HG03575 (cell line): Measurements from ENCODE around the gene EXOC1.

Source experiments
- ATAC-seq: cut with Tn5 transposase; IDR thresholded peaks from one replicate; pipeline ENCODE4 v1.9.1; 2021; ENCODE audit not compliant: unreplicated experiment, insufficient number of reproducible peaks, low FRiP score; ENCODE audit errors: extremely low read depth

Gene EXOC1

DNA sequence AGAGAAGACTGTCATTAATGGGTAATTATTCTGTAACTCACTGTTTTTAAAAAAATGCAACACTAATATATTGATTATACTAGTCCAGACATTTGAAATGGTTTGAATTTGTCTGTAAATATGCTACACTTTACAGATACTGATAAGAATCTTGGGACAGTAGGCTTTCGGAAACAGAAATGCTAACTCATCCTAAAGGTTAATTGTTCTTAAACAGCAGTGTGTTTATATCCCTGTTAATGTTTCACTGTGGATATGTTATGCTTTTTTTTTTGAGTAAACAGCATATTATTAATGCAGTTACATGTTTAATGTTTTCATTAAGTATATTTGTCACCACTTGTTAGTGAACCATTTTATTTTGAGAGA, 31.4 kb downstream of the EXOC1 start:
- ATAC-seq = no peak

- ATAC-seq = no peak
Observed at GRCh38 chr4:55887594-55887993, 34.1 kb downstream of the EXOC1 start.

- ATAC-seq = no peak
Observed at GRCh38 chr4:55892156-55892555, 38.7 kb downstream of the EXOC1 start.

DNA sequence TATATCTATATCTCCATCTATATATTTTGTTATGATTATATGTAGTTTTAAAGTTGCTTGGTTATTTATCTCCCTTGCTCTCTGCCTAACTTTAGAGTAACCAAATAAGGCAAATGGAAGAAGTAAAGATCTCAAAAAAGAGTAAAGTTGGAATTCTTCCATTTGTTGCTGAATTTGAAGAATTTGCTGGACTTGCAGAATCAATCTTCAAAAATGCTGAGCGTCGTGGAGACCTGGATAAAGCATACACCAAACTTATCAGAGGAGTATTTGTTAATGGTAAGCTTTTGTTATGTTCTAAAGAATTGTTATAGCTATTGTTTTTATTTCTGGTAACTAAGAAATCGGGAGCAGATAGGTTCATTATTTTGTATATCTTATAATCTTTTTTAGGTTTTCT, 43.2 kb downstream of the EXOC1 start:
- ATAC-seq = no peak

GRCh38 chr4:55902677-55903076, 49.2 kb downstream of the EXOC1 start:
- no peak for ATAC-seq

GRCh38 chr4:55903577-55903976, 50.1 kb downstream of the EXOC1 start:
- ATAC-seq = no peak

DNA sequence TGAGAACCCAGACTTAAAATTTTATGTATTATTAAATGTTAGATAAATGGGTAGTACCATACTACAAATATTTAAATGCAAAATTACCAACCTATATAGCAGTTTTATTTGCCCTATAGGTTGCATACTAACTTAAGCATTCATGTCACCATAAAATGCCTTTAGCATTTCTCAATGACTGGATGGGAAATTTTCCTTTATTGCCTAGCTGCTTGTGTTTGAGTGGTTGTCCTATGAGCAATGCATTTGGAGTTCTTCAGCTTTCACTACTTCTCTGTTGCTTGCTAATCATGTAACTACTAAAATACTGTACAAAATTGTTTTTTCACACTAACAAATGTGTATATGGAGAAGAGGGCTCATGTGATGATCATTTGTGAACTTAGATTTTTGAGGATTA, 51.1 kb downstream of the EXOC1 start:
- ATAC-seq = no peak

DNA sequence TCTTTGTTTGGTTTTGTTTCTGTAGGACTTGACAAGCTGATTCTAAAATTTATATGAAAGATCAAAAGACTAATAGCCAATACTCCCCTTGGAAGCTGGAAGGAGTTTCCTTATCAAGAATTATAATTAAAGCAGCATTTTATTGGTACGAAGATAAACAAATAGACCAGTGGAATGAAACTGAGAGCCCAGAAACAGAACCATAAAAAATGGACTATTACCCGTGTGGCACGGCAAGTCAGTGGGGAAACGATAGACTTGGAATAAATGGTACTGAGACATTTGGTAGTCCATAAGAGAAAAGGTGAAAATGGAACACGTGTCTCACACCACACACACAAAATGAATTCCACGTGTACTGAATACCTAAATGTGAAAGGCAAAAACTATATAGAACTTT, 52.9 kb downstream of the EXOC1 start:
- ATAC-seq = no peak

DNA sequence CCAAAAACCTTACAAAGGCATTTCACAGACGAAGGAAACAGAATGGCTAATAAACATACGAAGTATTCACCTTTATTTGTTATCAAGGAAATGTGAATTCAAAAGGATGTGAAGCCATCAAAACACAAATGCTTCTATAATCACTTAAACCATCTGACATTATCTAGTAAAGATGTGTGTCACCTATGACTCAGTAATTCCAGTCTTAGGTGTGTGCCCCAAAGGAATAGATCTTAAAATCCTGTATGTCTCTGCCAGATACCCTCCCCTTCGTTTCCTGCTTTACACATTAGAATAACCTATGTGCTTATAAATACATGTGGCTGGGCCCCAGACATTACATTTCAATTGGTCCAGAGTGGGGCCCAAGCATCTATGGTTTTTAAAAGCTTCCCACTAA, 53.5 kb downstream of the EXOC1 start:
- no peak for ATAC-seq

GRCh38 chr4:55907469-55907868, 54.0 kb downstream of the EXOC1 start:
- no peak for ATAC-seq

DNA sequence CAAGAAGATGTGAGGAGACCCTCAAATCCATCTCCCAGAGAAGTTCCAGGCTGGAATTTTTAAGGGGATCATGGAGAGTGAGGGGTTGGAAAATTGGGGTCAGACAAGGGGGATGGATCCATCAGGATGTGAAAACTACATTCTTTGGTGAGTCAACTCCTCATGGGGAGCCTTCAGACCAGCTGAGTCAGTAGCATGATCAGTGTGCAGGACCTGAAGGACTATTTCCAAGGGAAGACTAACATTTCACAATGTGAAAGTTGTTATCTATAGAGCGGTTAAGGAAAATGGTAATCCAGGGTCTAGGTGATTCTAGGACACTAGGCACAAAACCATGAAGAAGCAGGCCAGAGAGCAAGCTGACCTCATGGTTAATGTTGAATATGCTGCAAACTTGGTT, 56.7 kb downstream of the EXOC1 start:
- ATAC-seq = no peak

- no peak for ATAC-seq
Observed at GRCh38 chr4:55912249-55912648, 58.8 kb downstream of the EXOC1 start.

- no peak for ATAC-seq
Observed at GRCh38 chr4:55920571-55920970, 67.1 kb downstream of the EXOC1 start.

- no peak for ATAC-seq
Observed at GRCh38 chr4:55921093-55921492, 67.6 kb downstream of the EXOC1 start.

DNA sequence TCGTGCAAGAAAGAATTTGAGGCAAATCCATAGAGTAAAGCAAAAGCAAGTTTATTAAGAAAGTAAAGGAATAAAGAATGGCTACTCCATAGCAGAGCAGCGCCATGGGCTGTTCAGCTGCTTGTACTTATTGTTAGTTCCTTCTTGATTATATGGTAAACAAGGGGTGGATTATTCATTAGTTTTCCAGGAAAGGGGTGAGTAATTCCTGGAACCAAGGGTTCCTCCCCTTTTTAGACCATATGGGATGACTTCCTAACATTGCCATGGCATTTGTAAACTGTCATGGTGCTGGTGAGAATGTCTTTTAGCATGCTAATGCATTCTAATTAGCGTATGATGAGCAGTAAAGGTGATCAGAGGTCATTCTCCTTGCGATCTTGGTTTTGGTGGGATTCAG, 71.8 kb downstream of the EXOC1 start:
- ATAC-seq = no peak

GRCh38 chr4:55926610-55927009, 73.2 kb downstream of the EXOC1 start:
- ATAC-seq = no peak

- ATAC-seq = no peak
Observed at GRCh38 chr4:55927803-55928437, 74.5 kb downstream of the EXOC1 start.

GRCh38 chr4:55928846-55929245, 75.4 kb downstream of the EXOC1 start:
- ATAC-seq = no peak

DNA sequence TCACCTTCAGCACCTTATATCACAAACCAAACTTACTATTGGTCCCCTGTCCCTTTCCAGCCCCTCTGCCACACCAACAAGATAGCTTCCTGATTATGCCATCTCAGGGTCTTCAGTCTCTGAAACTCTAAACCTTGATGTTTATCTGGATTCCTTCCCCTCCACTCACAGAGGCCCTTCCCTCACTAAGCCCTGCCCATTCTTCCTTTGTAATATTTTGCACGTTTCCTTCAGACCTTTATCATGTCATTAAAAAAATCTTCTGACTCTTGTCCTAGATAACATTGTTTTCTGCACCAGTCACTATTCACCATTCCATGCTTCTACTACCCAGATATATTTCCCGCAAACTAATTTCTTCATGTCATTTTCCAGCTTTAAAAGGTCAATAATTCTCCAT, 77.6 kb downstream of the EXOC1 start:
- no peak for ATAC-seq

GRCh38 chr4:55931833-55932232, 78.4 kb downstream of the EXOC1 start:
- ATAC-seq = no peak

DNA sequence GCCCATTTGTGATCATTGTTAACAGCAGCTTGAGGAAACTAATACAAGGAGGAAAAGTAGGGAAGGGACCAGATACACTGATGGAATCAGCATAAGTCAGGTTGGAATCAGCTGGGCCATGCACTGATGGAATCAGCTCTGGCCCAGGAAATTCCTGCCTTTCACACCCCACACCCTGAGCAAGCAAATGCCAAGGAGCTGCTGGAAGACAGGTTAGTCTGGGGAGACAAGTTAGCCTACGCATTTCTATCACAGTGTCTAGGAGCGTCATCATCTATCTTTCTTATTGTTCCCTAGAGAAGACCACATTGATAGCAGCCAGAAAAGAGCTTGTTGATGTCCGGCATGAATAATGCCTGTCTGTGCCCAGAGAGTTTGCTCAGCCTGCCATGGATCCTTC, 79.1 kb downstream of the EXOC1 start:
- ATAC-seq = no peak

GRCh38 chr4:55933611-55934010, 80.2 kb downstream of the EXOC1 start:
- ATAC-seq = no peak
